Panc1 (cell line): ENCODE data around the gene EMID1. TPM values are rescaled to one million over a fixed set of nuclear protein-coding genes. Genes with fewer than 3 reads are reported as not detected.

Source experiments
- ATAC-seq: fragments of 200-7000 bp; cut with Tn5 transposase; 2 replicates; pipeline ENCODE4 v1.9.1; 2020; ENCODE audit warnings: mild to moderate bottlenecking, moderate library complexity
- BruUV-seq: library from RNA; stranded (reverse); fragments of 400-500 nt; replicated peaks from 2 replicates; lab custom pipeline; 2021; lab: Mats Ljungman, UMichigan
- CTCF ChIA-PET: fragments of 300-600 bp; sonication (Branson Sonifier 250); formaldehyde crosslinking; loops from one replicate; lab custom pipeline; 2022; ENCODE audit warnings: antibody characterized with exemption; lab: Charles Lee
- POLR2A ChIA-PET: fragments of 300-600 bp; sonication (Branson Sonifier 250); formaldehyde crosslinking; loops from one replicate; lab custom pipeline; 2022; ENCODE audit warnings: antibody characterized with exemption; lab: Charles Lee
- DNase-seq: peaks from one replicate; pipeline ENCODE4 v3.0.0-alpha.2; 2010; ENCODE audit warnings: low read depth, low spot score
- H3K27ac ChIP-seq: 2 replicates; pipeline ENCODE4 v1.5.1; 2011; ENCODE audit warnings: mild to moderate bottlenecking, low read length, inconsistent platforms
- H3K27me3 ChIP-seq: fragments of 200-500 bp; sonication (Bioruptor generic); 2 replicates; pipeline ENCODE4 v1.6.0; 2014; ENCODE audit warnings: low read length, inconsistent platforms; ENCODE audit not compliant: control insufficient read depth, insufficient read depth
- H3K36me3 ChIP-seq: fragments of 200-500 bp; sonication (Bioruptor generic); 2 replicates; pipeline ENCODE4 v1.5.1; 2014; ENCODE audit warnings: inconsistent platforms, mild to moderate bottlenecking, low read length, moderate library complexity; ENCODE audit not compliant: control insufficient read depth, insufficient read depth
- H3K4me1 ChIP-seq: 2 replicates; pipeline ENCODE4 v1.5.1; 2011; ENCODE audit warnings: inconsistent platforms, mild to moderate bottlenecking, low read length, moderate library complexity; ENCODE audit not compliant: control insufficient read depth, insufficient read depth
- H3K4me3 ChIP-seq, 2 experiments: 2 replicates each; pipeline ENCODE4 v1.5.1; 2011 to 2012; ENCODE audit warnings: low read depth in 2 of 2, low read length in 2 of 2, mild to moderate bottlenecking in 2 of 2, inconsistent platforms in 1 of 2, moderate library complexity in 1 of 2
- H3K9me3 ChIP-seq: fragments of 200-500 bp; sonication (Bioruptor generic); 2 replicates; pipeline ENCODE4 v1.5.1; 2014; ENCODE audit warnings: low read depth, mild to moderate bottlenecking, inconsistent platforms, low read length, moderate library complexity; ENCODE audit not compliant: control insufficient read depth, insufficient read depth
- CTCF ChIP-seq: fragments of 450-650 bp; IDR thresholded peaks from 2 replicates; pipeline ENCODE4 v1.5.1; 2017; ENCODE audit warnings: mild to moderate bottlenecking
- POLR2AphosphoS5 ChIP-seq: IDR thresholded peaks from 2 replicates; pipeline ENCODE4 v1.6.1; 2012; ENCODE audit warnings: mild to moderate bottlenecking, low read depth, low read length, moderate library complexity
- REST ChIP-seq, 2 experiments: IDR thresholded peaks; 2 replicates each; pipeline ENCODE4 v1.6.1; 2011 to 2012; ENCODE audit warnings: low read depth in 2 of 2, control low read depth in 1 of 2, low read length in 1 of 2, mild to moderate bottlenecking in 1 of 2, moderate library complexity in 1 of 2; ENCODE audit not compliant: insufficient read depth in 1 of 2
- SIN3A ChIP-seq: IDR thresholded peaks from 2 replicates; pipeline ENCODE4 v1.6.1; 2012; ENCODE audit warnings: low read depth, mild to moderate bottlenecking, low read length, moderate library complexity, borderline replicate concordance; ENCODE audit not compliant: insufficient read depth
- TCF7L2 ChIP-seq: IDR thresholded peaks from 2 replicates; pipeline ENCODE4 v1.6.1; 2011; ENCODE audit warnings: mild to moderate bottlenecking, low read depth, low read length, inconsistent platforms
- in situ Hi-C: cut with HindIII; loops from 2 replicates; pipeline ENCODE4 v1.10.0; 2016; ENCODE audit warnings: low sequenced_read_pairs, low pct_unique_long_range_greater_than_20kb
- intact Hi-C: fragments of 100-400 bp; cut with micrococcal nuclease; formaldehyde crosslinking; loops from one replicate; pipeline ENCODE4 v1.10.0; 2022; ENCODE audit not compliant: unreplicated experiment
- total RNA-seq: library from RNA; stranded (reverse); gene quantifications from one replicate; pipeline ENCODE4 v1.2.1, GENCODE V29; 2021; ENCODE audit not compliant: unreplicated experiment

EMID1 gene
- total RNA-seq, 1 experiment from 2014 or later: 1.1 TPM

GRCh38 chr22:29272624-29273023 is 66.9 kb downstream of the EMID1 start:
- intact Hi-C loops: no loop called here
- CTCF ChIA-PET: no interaction called here
- Histone ChIP-seq H3K27ac (no peak overlapping the region), H3K36me3 (peaks cover 70% of the 10 kb centered on the region), H3K27me3 (no peaks in the 10 kb centered on the region), H3K4me1 (peaks cover 25% of the 10 kb centered on the region), H3K9me3 (no peaks in the 10 kb centered on the region), H3K4me3 (no peak overlapping the region)
- in situ Hi-C loops: no loop called here
- DNase-seq: no peak
- TF ChIP-seq POLR2AphosphoS5 (no peak), CTCF (no peak), SIN3A (no peak), REST (IDR thresholded peaks at IDR 0.05; ENCODE audit: insufficient read depth in 1 of 2, low read depth in 2 of 2, low read length in 1 of 2) (no peak), TCF7L2 (no peak)
- POLR2A ChIA-PET: no interaction called here
- ATAC-seq: no peak
- no TSS peak for BruUV-seq

GRCh38 chr22:29275167-29275566 is 69.5 kb downstream of the EMID1 start:
- no peak overlapping the region for H3K27ac ChIP-seq
- H3K27me3 ChIP-seq: no peaks in the 10 kb centered on the region
- DNase-seq (no peak), ATAC-seq (no peak)
- intact Hi-C loops: no loop called here
- CTCF ChIA-PET: no interaction called here
- POLR2A ChIA-PET: no interaction called here
- TF ChIP-seq REST (IDR thresholded peaks at IDR 0.05; ENCODE audit: insufficient read depth in 1 of 2, low read depth in 2 of 2, low read length in 1 of 2) (no peak), POLR2AphosphoS5 (no peak), SIN3A (no peak), CTCF (no peak), TCF7L2 (no peak)
- H3K4me1 ChIP-seq: peaks cover 25% of the 10 kb centered on the region
- H3K9me3 ChIP-seq: no peaks in the 10 kb centered on the region
- in situ Hi-C loops: no loop called here
- no peak overlapping the region for H3K4me3 ChIP-seq
- H3K36me3 ChIP-seq: peaks cover 65% of the 10 kb centered on the region
- no TSS peak for BruUV-seq
